ENCODE results near the gene KIF16B. TPM values are rescaled to one million over a fixed set of nuclear protein-coding genes. Genes with fewer than 3 reads are reported as not detected.
"Not testable (repeated sequence)": the region's sequence is repeated elsewhere in the genome, so short reads cannot be mapped to it uniquely, and the experiment has no call there.

The KIF16B gene
- total RNA-seq, 1 donor from 2014 or later: 18.4 TPM

- peak; percentile 97 for ATAC-seq
- intact Hi-C loops (cut with DNase I): no loop called here
- no peak for DNase-seq (ENCODE audit: missing footprints)
These were observed 114.1 kb downstream of the KIF16B start for GRCh38 chr20:16459019-16459700.

- intact Hi-C loops (cut with DNase I): no loop called here
- DNase-seq (ENCODE audit: missing footprints): no peak
- ATAC-seq: no peak
These were observed 115.7 kb downstream of the KIF16B start for GRCh38 chr20:16457514-16457913.

GRCh38 chr20:16455324-16455723 is 117.9 kb downstream of the KIF16B start:
- intact Hi-C loops (cut with DNase I): no loop called here
- DNase-seq (ENCODE audit: missing footprints): no peak
- no peak for ATAC-seq

GRCh38 chr20:16451982-16452381 is 121.3 kb downstream of the KIF16B start:
- intact Hi-C loops (cut with DNase I): no loop called here
- DNase-seq (ENCODE audit: missing footprints) (no peak), ATAC-seq (peak; percentile 26)

GRCh38 chr20:16451001-16451400 is 122.2 kb downstream of the KIF16B start:
- DNase-seq (ENCODE audit: missing footprints) (no peak), ATAC-seq (no peak)
- intact Hi-C loops (cut with DNase I): no loop called here

GRCh38 chr20:16446991-16447390 is 126.3 kb downstream of the KIF16B start:
- ATAC-seq (no peak), DNase-seq (ENCODE audit: missing footprints) (no peak)
- intact Hi-C loops (cut with DNase I): no loop called here

- no peak for ATAC-seq
- intact Hi-C loops (cut with DNase I): no loop called here
- no peak for DNase-seq (ENCODE audit: missing footprints)
These were observed 127.0 kb downstream of the KIF16B start for GRCh38 chr20:16446246-16446645.

GRCh38 chr20:16445482-16445881 is 127.8 kb downstream of the KIF16B start:
- intact Hi-C loops (cut with DNase I): no loop called here
- no peak for DNase-seq (ENCODE audit: missing footprints)
- ATAC-seq: no peak

- intact Hi-C loops (cut with DNase I): no loop called here
- DNase-seq (ENCODE audit: missing footprints): no peak
- peak; percentile 72 for ATAC-seq
These were observed 129.0 kb downstream of the KIF16B start for GRCh38 chr20:16444057-16444777.

GRCh38 chr20:16441546-16442164 is 131.6 kb downstream of the KIF16B start:
- ATAC-seq (no peak), DNase-seq (ENCODE audit: missing footprints) (no peak)

GRCh38 chr20:16440686-16441085 is 132.6 kb downstream of the KIF16B start:
- DNase-seq (ENCODE audit: missing footprints): no peak
- intact Hi-C loops (cut with DNase I): no loop called here
- no peak for ATAC-seq

More at GRCh38 chr20:16441546-16442164, 131.6 kb downstream of the KIF16B start:
- intact Hi-C loops (cut with DNase I): no loop called here

- ATAC-seq; DNase-seq (ENCODE audit: missing footprints); intact Hi-C loops (cut with DNase I): not testable (repeated sequence)
These were observed 133.7 kb downstream of the KIF16B start for GRCh38 chr20:16439540-16439939.

GRCh38 chr20:16438100-16438499 is 135.1 kb downstream of the KIF16B start:
- intact Hi-C loops (cut with DNase I): no loop called here
- ATAC-seq: peak; percentile 72
- DNase-seq (ENCODE audit: missing footprints): no peak

- intact Hi-C loops (cut with DNase I): no loop called here
- no peak for DNase-seq (ENCODE audit: missing footprints)
- ATAC-seq: no peak
These were observed 135.8 kb downstream of the KIF16B start for GRCh38 chr20:16437387-16437996.

- ATAC-seq (no peak), DNase-seq (ENCODE audit: missing footprints) (peak; percentile 65)
- intact Hi-C loops (cut with DNase I): no loop called here
These were observed 139.1 kb downstream of the KIF16B start for GRCh38 chr20:16434062-16434664.

GRCh38 chr20:16433293-16433580 is 140.0 kb downstream of the KIF16B start:
- no peak for ATAC-seq
- intact Hi-C loops (cut with DNase I): no loop called here
- no peak for DNase-seq (ENCODE audit: missing footprints)

GRCh38 chr20:16432466-16433292 is 140.6 kb downstream of the KIF16B start:
- intact Hi-C loops (cut with DNase I): no loop called here
- DNase-seq (ENCODE audit: missing footprints): no peak
- ATAC-seq: no peak

- DNase-seq (ENCODE audit: missing footprints): no peak
- ATAC-seq: no peak
- intact Hi-C loops (cut with DNase I): no loop called here
These were observed 145.1 kb downstream of the KIF16B start for GRCh38 chr20:16428112-16428511.

GRCh38 chr20:16427571-16427970 is 145.7 kb downstream of the KIF16B start:
- ATAC-seq (no peak), DNase-seq (ENCODE audit: missing footprints) (no peak)
- intact Hi-C loops (cut with DNase I): no loop called here

Measured in Right ventricle myocardium inferior (tissue), 1 donor.